ENCODE results near the gene YARS1. TPM values are rescaled to one million over a fixed set of nuclear protein-coding genes. Genes with fewer than 3 reads are reported as not detected.
A peak's percentile ranks its signal among the peaks of the same experiment; 100 is the strongest.

The YARS1 gene
- total RNA-seq, 1 experiment from 2014 or later: 194 TPM

DNA sequence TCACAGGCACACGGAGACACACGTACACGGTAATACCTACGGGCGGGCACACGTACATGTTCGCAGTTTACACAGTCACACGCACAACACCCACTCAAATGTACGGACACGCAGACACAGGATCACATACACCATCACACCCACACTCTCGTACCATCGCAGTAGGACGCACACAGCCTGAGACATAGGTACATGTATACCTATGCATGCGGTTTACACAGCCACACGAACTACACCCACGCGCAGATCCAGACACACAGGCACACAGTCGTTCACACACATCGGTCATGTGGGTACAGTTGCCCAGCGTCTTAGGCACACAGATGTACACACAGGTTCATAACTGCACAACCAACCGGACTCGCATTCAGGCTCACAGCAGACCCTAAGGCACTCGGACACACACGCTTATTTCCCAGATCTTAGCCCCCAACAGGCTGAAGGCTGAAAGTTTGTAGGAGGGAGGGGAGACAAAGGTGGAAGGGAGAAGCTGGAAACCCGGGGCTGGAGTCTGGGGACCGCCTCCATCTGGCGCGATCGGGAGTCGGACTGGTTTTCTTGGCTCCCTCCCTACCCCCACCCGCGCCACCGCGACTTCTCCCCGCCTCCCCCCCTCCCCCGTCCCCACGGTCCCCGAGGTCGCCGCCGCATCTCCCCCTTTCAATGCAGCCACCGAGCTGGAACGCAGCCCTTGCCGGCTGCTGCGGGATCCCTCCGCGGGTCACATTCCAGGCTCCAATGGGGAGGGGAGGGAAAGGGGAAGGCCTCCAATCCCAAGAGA, 62.7 kb downstream of the YARS1 start:
- Histone ChIP-seq H4K20me1 (ENCODE audit: control insufficient read depth, insufficient read depth, insufficient read length) (no peaks in the 10 kb centered on the region), H3K79me2 (ENCODE audit: insufficient read depth, low read length) (peaks cover 13% of the 10 kb centered on the region; the same call in 1 of the 2 replicates), H4K91ac (ENCODE audit: insufficient read length, low read depth, low read length) (no peak overlapping the region), H3K23me2 (ENCODE audit: insufficient read length, low read depth, low read length, poor library complexity, severe bottlenecking) (peaks cover 5% of the 10 kb centered on the region), H2BK12ac (ENCODE audit: insufficient read length, low read depth, low read length) (peak overlapping the region; percentile 3), H3T11ph (ENCODE audit: low read length) (no peak overlapping the region), H3K4me2 (ENCODE audit: insufficient read depth, insufficient read length, low read length) (peak overlapping the region; percentile 100), H3K79me1 (ENCODE audit: insufficient read depth, low read depth, low read length, poor library complexity, severe bottlenecking) (no peaks in the 10 kb centered on the region), H2BK120ac (ENCODE audit: low read depth, low read length, poor library complexity, severe bottlenecking) (no peak overlapping the region), H3K9ac (ENCODE audit: extremely low read depth, insufficient read length, low read length) (peak overlapping the region; percentile 88), H3K27me3 (ENCODE audit: insufficient read depth, low read length) (no peaks in the 10 kb centered on the region), H4K5ac (ENCODE audit: insufficient read length, low read depth, low read length) (peak overlapping the region; percentile 88), H3K23ac (ENCODE audit: insufficient read length, low read depth, low read length) (peak overlapping the region; percentile 99), H4K8ac (replicated peaks; ENCODE audit: insufficient read length, low read depth, low read length) (peak overlapping the region; percentile 100), H2BK20ac (ENCODE audit: low read depth, low read length, poor library complexity, severe bottlenecking) (no peak overlapping the region), H2BK5ac (ENCODE audit: insufficient read length, low read length) (peak overlapping the region; percentile 55), H2AK5ac (ENCODE audit: insufficient read length, low read length) (peak overlapping the region; percentile 10), H2AFZ (ENCODE audit: low read length) (no peak overlapping the region), H3K9me3 (ENCODE audit: control insufficient read depth, low read depth, low read length) (no peaks in the 10 kb centered on the region), H3K18ac (ENCODE audit: insufficient read length, low read depth, low read length) (peak overlapping the region; percentile 80), H3K27ac (ENCODE audit: insufficient read length, low read depth, low read length) (peak overlapping the region; percentile 86), H3K4me1 (ENCODE audit: insufficient read depth, low read length) (peaks cover 21% of the 10 kb centered on the region; the same call in 1 of the 2 replicates), H3K4ac (ENCODE audit: low read depth, low read length) (no peak overlapping the region), H3K56ac (ENCODE audit: insufficient read length, low read depth, low read length) (peak overlapping the region; percentile 76), H3K14ac (ENCODE audit: insufficient read depth, low read length) (peak overlapping the region; percentile 66), H2BK15ac (ENCODE audit: low read depth, low read length) (no peak overlapping the region)
- no CpG with 5 or more reads among the region's 47 CpGs for WGBS (ENCODE audit: extremely low coverage, insufficient read length, low lambda C conversion rate)
- no peaks in the 10 kb centered on the region; a peak in 1 of 7 replicates for H3K36me3 Mint-ChIP-seq (ENCODE audit: insufficient read depth in 1 of 3, low read depth in 3 of 3)
- H3K9me3 Mint-ChIP-seq: no peaks in the 10 kb centered on the region
- peaks cover 50 to 60% of the 10 kb centered on the region in 2 experiments for H3K4me1 Mint-ChIP-seq
- TF ChIP-seq, protein P1, sequence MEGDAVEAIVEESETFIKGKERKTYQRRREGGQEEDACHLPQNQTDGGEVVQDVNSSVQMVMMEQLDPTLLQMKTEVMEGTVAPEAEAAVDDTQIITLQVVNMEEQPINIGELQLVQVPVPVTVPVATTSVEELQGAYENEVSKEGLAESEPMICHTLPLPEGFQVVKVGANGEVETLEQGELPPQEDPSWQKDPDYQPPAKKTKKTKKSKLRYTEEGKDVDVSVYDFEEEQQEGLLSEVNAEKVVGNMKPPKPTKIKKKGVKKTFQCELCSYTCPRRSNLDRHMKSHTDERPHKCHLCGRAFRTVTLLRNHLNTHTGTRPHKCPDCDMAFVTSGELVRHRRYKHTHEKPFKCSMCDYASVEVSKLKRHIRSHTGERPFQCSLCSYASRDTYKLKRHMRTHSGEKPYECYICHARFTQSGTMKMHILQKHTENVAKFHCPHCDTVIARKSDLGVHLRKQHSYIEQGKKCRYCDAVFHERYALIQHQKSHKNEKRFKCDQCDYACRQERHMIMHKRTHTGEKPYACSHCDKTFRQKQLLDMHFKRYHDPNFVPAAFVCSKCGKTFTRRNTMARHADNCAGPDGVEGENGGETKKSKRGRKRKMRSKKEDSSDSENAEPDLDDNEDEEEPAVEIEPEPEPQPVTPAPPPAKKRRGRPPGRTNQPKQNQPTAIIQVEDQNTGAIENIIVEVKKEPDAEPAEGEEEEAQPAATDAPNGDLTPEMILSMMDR (conservative IDR thresholded peaks at IDR 0.05): no peak
- peak; percentile 80 for DNase-seq
- no peaks in the 10 kb centered on the region for H3K27me3 Mint-ChIP-seq (ENCODE audit: low read depth)
- peak overlapping the region; percentile 89 to 97 for H3K4me3 Mint-ChIP-seq
- peak overlapping the region; percentile 91 to 97 (median 91) for H3K27ac Mint-ChIP-seq
